Mucosa of descending colon (tissue), 3 donors: ENCODE measurements around the gene CCDC136. TPM values are rescaled to one million over a fixed set of nuclear protein-coding genes. Genes with fewer than 3 reads are reported as not detected.

Experiments
- ATAC-seq: fragments of 200-7000 bp; cut with Tn5 transposase; one replicate; pipeline ENCODE4 v1.9.1; 2020; ENCODE audit warnings: mild to moderate bottlenecking, moderate library complexity
- DNase-seq, 3 donors: peaks; one replicate each; pipeline ENCODE4 v3.0.0-alpha.2; 2020
- H3K36me3 ChIP-seq: fragments of 200-600 bp; one replicate; pipeline ENCODE4 v1.8.0; 2021; ENCODE audit warnings: low read depth, mild to moderate bottlenecking
- H3K4me1 ChIP-seq: fragments of 200-600 bp; one replicate; pipeline ENCODE4 v1.8.0; 2021; ENCODE audit warnings: low read depth, mild to moderate bottlenecking
- H3K4me3 ChIP-seq: fragments of 200-600 bp; one replicate; pipeline ENCODE4 v1.8.0; 2021; ENCODE audit warnings: mild to moderate bottlenecking
- H3K9me3 ChIP-seq: fragments of 200-600 bp; one replicate; pipeline ENCODE4 v1.8.0; 2021; ENCODE audit warnings: mild to moderate bottlenecking
- intact Hi-C, 2 donors: fragments of 100-400 bp; cut with DNase I in 1 of 2; cut with micrococcal nuclease in 1 of 2; formaldehyde crosslinking; loops; one replicate each; pipeline versions ENCODE4 v1.11.0 to v1.11.1; 2022; cut with DNase I, micrococcal nuclease
- total RNA-seq, 3 donors: library from RNA; stranded (reverse); fragmentation: NEBNext Ultra II Directional in 2 of 3; extraction: Animal tissue kit (Norgen Biotek cat#: 25700) in 2 of 3; gene quantifications; one replicate each; pipeline versions ENCODE4 v1.2.1 to v1.2.4, GENCODE V29; 2021 to 2023
- TF ChIP-seq, protein P1 (sequence below): fragments of 200-600 bp; IDR thresholded peaks from one replicate; pipeline ENCODE4 v1.8.0; 2022; ENCODE audit warnings: antibody characterized with exemption, mild to moderate bottlenecking
- donor health status: DM: no; HTN: no; CAD: no; lungs with moderate emphysema.
- donor health status: DM: no; HTN: no; CAD: no.
- donor health status: DM: no; HTN: yes; CAD: no.

Gene CCDC136
- total RNA-seq, 3 donors from 2014 or later, result 2.1 to 37.7 (median 4.1) TPM

GRCh38 chr7:128835231-128835751 lies 43.5 kb downstream of the CCDC136 start:
- no peak for DNase-seq
- TF ChIP-seq, protein P1, sequence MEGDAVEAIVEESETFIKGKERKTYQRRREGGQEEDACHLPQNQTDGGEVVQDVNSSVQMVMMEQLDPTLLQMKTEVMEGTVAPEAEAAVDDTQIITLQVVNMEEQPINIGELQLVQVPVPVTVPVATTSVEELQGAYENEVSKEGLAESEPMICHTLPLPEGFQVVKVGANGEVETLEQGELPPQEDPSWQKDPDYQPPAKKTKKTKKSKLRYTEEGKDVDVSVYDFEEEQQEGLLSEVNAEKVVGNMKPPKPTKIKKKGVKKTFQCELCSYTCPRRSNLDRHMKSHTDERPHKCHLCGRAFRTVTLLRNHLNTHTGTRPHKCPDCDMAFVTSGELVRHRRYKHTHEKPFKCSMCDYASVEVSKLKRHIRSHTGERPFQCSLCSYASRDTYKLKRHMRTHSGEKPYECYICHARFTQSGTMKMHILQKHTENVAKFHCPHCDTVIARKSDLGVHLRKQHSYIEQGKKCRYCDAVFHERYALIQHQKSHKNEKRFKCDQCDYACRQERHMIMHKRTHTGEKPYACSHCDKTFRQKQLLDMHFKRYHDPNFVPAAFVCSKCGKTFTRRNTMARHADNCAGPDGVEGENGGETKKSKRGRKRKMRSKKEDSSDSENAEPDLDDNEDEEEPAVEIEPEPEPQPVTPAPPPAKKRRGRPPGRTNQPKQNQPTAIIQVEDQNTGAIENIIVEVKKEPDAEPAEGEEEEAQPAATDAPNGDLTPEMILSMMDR, result no peak
- Histone ChIP-seq H3K9me3 (no peaks in the 10 kb centered on the region), H3K4me1 (peaks cover 12% of the 10 kb centered on the region), H3K4me3 (no peak overlapping the region), H3K36me3 (no peaks in the 10 kb centered on the region)
- intact Hi-C loops, result no loop called here
- ATAC-seq, result no peak

GRCh38 chr7:128835790-128836641 lies 44.2 kb downstream of the CCDC136 start:
- Histone ChIP-seq H3K4me3 (no peak overlapping the region), H3K4me1 (peaks cover 5% of the 10 kb centered on the region), H3K36me3 (no peaks in the 10 kb centered on the region), H3K9me3 (no peaks in the 10 kb centered on the region)
- intact Hi-C loops, result no loop called here
- TF ChIP-seq, protein P1, result no peak
- ATAC-seq (no peak), DNase-seq (no peak)

DNA sequence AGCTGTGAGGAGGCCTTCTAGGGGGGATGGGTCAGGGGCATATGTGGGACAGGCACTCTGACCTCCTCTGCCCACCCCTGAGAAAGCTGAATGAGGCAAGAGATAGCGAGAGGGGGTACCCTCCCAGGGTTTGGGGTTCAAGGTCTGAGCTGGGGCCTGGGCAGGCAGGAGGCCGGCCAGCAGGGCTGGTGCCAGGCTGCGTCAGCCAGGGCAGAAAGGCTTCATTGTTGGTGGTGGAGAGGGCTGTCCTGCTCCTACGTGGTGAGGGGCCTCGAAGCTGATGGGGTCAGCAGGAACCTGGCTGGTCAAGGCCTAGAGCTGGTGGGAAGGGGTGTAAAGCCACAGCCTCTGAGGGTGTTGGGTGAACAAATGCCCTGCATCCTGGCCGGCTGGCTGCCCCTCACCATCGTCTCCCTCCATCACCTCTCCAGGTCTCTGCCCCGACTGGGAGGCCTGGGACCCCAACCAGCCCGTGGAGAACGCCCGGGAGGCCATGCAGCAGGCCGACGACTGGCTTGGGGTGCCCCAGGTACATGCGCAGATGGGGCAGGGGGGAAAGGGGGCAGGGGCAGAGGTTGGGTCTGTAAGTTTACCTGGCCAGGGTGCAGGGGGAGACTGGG lies 45.1 kb downstream of the CCDC136 start:
- DNase-seq, result no peak
- Histone ChIP-seq H3K9me3 (no peaks in the 10 kb centered on the region), H3K4me1 (peaks cover 3% of the 10 kb centered on the region), H3K4me3 (no peak overlapping the region), H3K36me3 (no peaks in the 10 kb centered on the region)
- TF ChIP-seq, protein P1, result no peak
- intact Hi-C loops, result no loop called here
- no peak for ATAC-seq

DNA sequence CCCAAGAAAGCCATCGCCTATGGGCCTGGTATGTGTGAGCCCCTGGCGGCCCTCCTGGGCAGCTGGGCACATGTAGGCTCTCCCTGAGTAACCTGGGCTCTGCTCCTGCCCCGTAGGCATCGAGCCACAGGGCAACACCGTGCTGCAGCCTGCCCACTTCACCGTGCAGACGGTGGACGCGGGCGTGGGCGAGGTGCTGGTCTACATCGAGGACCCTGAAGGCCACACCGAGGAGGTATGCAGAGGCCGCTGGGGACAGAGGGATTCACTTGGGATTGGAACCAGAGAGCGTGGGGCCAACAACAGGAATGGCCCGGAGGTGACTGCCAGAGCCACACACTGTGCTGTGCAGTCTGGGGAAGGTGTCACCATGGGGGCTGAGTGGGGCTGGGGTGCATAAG lies 45.8 kb downstream of the CCDC136 start:
- intact Hi-C loops, result no loop called here
- no peak for DNase-seq
- Histone ChIP-seq H3K4me1 (peaks cover 3% of the 10 kb centered on the region), H3K36me3 (no peaks in the 10 kb centered on the region), H3K4me3 (no peak overlapping the region), H3K9me3 (no peaks in the 10 kb centered on the region)
- TF ChIP-seq, protein P1, result no peak
- ATAC-seq, result no peak

DNA sequence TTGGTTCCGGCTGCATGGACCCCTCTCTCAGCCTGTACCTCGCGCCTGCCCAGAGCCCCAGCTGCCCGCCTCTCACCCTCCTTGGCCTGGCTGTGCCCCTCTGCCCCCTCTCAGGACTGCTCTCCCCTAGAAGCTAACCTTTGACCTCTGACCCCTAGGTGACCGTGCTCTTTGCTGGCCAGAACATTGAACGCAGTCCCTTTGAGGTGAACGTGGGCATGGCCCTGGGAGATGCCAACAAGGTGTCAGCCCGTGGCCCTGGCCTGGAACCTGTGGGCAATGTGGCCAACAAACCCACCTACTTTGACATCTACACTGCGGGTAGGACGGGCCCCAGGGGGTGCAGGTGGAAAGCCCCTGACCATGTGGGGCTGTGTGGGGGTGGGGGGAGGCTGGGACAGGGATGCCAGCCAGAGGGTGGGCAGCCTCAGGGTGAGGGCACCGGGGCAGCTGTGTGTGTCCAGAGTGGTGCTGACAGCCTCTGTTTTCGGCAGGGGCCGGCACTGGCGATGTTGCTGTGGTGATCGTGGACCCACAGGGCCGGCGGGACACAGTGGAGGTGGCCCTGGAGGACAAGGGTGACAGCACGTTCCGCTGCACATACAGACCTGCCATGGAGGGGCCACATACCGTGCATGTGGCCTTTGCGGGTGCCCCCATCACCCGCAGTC lies 46.5 kb downstream of the CCDC136 start:
- ATAC-seq (no peak), DNase-seq (no peak)
- H3K4me1 ChIP-seq, result no peaks in the 10 kb centered on the region
- TF ChIP-seq, protein P1, result no peak
- H3K9me3 ChIP-seq, result no peaks in the 10 kb centered on the region
- H3K36me3 ChIP-seq, result no peaks in the 10 kb centered on the region
- H3K4me3 ChIP-seq, result no peak overlapping the region
- intact Hi-C loops, result no loop called here
